ENCODE data around the gene OAF. TPM values are rescaled to one million over a fixed set of nuclear protein-coding genes. Genes with fewer than 3 reads are reported as not detected.
"Not testable (repeated sequence)": the region's sequence is repeated elsewhere in the genome, so short reads cannot be mapped to it uniquely, and the experiment has no call there.

Gene OAF
- polyA plus RNA-seq, 1 donor: 36.7 TPM

DNA sequence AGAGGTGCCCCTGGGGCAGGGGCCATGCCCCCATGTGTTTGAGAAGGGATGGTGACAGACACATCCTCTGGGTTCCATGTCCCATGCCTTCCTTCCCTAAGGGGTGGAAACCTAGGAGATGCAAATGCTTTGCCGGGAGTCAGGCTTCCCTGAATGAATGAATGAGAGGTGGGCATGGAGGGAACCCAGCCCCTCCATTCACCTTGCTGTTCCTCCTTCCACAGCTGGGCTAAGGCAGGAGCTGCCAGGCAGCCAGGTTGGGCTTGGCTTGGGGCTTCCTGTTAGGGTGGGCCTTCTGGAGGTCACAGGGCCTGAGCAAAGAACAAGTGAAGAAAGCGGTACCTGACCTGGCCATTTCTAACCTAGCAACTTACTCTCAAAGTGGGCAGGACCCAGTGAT is 30.0 kb downstream of the OAF start:
- DNase-seq: no peak

DNA sequence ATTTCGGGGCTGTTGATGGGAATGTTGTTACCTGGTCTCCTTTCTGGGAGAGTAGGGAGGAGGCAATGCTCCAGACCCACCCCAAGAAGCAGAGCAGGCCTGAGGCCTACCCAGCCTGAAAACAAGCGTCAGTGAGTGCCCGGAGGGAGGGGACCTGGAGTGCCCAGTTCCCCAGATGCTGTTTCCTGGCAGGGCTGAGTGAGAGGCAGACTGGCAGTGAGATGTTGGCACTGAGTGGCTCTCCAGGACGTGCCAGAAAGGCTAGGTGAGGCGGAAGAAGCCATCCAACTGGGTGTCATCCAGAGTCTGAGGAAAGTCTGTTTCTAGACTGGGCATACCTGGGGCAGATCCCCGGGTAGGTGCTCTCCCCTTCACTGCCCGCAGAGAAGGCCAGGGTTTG is 30.4 kb downstream of the OAF start:
- no peak for DNase-seq

DNA sequence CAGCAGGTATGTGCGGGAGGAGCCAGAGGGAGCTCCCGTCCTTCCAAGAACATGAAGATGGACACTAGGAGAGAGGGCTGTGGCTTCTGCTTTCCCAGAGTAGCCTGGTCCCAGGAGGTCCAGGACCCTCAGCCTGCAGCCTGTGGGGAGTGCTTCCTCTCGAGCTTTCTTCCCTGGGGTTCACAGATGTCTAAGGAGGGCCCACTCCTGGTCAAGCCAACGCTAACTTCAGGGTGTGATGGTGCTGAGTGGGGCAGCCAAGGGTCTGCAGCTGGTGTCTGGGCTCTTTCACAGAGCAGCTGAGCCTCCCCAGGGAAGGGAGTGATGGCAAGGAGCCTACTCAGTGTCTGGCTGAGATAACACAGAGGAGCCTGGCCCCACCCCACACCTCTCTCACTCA is 32.4 kb downstream of the OAF start:
- DNase-seq: no peak

DNA sequence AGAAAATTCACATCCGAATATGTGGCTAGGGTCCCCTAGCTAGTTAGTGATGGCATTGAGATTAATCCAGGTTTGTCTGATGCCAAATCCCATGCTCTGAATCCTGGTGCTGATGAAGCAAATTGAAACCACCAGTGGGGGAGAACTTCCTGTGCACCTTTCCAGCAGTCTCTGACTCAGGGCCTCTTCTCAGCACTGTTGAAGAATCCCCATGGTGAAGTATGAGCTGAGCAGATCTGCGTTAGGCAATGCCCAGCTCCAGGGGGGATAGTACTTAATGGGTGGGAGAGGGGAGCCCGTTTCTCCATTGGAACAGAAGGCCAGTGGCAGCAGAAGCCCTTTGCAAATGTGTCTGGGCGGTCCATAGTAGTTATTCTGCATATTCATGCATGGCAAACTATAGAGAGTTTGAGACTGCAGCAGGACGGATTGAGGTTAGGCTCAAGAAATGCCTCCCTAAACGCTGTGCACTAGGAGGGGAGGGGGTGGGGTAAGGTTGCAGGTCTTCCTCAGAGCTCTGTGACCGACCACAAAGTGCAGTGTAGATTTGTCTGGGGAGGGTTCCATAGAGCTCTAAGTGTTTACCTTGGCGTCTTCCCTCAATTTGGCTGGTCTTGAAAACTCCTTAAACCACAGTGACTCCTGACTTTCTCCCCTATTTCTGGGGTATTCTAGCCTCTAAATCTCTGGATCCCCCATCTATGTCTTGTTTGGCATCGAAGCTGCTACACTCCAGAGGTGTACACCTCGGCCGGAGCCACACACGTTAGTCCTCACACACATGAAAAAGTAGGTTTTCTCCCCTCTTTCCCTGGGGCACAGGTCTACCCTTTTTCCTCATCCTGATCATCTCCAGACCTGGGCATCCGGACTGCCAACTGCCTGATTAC is 33.9 kb downstream of the OAF start:
- no peak for DNase-seq

DNA sequence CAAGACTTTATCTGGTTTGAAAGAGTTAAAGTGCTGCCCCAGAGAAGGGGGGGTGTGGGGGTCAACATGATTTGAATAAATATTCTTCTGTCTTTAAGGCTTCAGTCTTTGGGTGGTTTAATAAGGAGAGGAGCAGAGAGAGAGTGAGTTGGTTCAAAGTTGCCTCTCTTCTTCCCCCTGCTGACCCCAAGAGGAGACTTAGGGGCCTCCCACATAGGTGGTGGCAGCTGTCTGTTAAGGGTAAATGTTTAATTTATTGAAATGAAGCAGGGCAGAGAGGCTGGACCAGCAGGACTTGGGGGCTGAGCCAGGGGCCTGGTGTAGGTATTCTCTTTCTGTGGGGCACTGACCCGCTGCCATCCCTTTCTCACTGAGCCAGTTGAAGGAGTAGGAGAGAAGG is 34.6 kb downstream of the OAF start:
- DNase-seq: no peak

DNA sequence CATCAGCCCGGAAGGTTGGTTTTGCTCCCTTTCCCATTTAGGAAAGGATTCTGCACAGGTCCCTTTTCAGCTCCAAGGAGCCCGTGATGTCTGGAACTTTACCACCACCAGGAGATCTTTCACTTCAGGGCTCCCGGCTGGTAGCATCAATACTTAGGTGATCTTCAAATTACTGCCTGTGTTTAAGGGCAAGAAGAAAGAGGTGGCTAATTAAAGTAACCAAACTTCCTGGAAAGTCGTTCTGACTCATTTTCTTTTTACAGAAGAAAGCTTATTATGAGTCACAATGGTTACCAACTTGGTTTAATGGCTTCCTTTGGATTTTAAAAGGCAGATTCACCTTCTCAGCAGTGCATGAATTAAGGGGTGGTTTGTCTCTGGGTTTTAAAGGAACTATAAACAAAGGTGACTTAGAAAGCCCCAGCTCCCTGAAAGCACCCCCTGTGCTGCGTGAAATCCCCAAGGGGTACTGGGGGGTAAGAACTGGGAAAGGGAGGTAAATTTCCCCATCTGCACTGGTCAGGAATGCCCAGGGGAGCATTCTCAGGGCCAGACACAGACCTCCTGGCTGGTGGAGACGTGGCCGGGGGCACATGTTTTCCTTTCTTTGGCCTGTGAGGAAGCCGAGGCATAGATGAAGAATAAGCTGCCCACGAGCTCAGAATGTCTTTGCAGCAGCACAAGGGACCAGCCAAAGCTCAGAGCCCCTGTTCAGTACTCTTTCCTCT is 37.9 kb downstream of the OAF start:
- no peak for DNase-seq

DNA sequence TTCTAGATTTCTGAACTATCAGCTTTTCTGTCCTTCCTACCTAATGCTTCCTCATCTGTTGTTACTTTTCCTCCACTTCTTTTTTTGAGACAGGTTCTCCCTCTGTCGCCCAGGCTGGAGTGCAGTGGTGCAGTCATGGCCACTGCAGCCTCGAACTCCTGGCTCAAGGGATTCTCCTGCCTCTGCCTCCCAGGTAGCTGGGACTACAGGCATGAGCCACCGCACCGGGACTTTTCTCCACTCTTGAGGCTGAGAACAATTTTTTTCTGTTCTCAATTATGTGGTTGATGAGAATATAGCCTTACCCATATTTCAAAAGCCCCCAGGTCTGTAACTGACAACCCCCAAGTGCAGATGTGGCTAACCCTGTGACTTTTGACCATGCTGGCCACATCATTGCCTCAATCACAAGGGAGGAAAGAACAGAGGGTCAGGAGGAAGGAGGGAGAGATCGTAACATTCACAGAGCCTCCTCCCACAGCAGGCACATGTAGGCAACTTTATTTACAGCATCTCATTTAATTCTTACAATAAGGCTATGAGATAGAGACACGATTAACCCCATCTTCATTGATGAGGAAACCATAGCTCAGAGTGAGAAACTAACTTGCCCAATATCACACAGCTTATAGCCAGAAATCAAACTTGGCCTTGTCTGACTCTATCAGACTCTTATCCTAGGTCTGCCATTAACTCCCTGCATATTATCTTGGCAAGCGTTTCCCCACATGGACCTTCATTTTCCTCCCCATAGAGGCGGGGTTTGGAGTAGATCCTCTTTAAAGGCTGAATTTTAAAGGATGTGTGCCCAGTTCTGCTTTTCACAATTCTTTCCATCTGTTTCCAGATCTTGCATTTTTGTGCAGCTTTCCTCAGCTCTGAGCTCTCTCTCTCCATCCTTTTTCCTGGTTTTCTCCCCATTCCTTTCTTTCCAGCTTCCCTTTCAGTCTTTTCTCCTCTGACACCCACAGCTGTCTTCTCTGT is 38.7 kb downstream of the OAF start:
- DNase-seq: no peak

DNA sequence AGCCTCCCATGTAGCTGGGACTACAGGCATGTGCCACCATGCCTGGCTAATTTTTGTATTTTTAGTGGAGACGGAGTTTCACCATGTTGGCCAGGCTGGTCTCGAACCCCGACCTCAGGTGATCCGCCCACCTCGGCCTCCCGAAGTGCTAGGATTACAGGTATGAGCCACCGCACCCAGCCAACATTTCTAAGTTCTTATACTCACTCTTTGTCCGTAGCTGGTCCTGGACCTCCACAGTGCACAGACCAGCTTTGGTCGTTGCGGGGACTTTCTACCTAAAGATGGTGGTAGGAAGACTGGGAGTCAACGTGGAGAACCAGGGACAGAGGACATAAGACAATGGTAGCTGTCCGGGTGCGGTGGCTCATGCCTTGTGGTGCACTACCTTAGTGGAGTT is 42.5 kb downstream of the OAF start:
- not testable (repeated sequence) for DNase-seq

DNA sequence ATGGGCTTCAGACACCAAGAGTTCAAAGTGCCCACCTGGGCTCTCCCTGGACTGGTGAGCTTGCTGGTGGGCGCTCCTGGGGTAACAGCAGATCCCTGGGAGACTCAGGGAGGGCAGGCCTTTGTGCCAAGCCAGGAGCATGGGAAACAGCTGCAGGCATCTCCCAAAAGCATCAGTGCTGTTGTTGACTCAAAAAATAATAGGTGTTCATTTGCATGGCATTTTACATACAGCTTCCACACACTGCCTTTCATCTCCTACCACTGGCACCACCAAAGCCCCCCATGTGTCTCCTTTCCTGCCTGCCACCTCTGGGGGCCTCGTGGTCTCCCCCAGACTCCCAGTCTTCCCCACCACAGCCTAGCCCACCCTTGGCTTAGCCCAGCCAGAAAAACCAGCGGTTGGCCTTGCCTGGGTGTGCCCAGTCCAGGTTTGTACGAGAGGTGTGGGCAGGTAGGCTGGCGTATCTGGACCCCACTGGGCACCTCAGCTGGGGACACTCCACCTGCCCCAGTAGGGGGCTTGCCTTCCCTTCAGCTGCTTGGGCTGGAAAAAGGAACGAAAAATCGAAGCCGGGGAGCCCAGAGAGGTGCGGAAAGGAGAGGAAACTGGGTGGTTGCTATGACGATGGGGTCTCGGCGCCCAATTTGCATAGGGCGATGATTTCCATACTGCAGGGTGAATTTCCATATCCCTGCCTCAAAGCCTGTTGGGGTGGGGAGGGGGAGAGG is 44.1 kb downstream of the OAF start:
- peak; percentile 30 for DNase-seq

DNA sequence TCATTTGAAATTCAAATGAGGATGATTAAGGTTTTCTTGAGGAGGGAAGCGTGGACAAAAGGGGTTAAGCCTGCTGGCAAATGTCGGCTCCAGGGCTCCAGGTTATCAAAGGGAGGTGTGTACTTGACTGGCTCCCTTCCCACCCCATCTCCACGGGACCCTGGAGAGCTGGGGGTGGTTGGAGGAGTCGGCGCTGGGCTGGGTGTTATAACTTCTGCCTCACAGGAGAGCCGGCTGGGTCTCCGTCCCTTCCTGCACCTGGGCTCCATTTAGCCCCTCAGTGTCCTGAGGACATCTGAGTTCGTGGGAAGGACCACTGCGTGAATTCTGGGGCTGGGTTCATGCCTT is 44.7 kb downstream of the OAF start:
- DNase-seq: no peak

DNA sequence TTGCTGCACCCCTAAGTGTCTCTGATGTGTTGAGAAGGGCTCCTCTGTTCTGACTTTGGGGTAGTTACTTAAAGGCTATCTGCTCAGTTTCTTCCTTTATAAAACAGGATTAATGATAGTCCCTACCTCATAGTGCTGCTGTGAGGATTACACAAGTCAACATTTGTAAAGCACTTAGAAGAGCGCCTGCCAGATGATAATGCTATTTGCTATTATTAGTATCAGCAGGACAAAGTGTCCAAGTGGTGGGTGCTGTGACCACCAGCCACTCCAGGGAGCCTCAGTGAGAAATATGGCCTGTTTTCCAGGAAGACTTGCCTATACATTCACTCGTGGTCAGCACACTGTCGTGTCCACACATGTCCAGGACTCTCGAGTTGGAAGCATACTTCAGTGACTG is 45.3 kb downstream of the OAF start:
- no peak for DNase-seq

DNA sequence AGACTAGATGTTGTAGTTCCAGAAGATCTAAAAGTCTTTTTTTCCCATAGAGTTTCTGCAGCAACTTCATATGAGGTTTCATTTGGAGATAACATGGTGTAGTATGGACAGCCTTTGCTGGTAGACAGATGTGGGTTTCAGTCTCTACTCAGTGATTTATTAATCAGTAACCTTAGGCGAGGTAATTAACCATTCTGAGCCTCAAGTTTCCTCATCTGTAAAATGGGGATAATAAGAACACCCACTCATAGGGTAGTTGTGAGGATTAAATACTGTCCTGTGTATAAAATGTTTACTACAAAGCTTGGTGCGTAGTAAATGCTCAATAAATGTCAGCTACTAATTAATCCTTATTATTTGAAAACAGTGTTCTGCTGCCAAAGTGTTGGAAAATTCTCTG is 45.9 kb downstream of the OAF start:
- no peak for DNase-seq

DNA sequence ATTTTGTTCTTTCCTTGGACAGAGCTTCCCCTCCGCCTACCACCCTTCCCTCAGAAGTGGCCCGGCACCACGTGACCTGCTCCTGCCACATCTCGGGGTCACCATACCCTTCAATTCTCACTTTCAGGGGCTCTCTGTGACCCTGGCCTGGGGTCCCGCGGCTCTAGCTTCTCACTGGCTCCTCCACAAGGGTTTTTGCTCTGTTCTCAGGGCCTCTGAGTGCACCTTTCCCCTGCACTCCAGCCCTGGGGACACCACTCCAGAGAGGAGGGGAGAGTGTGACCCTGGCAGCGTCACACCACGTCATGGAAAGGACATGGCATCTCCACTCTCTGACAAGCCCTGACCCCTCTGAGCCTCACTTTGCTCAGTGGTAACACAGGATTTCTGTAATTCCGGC is 46.5 kb downstream of the OAF start:
- DNase-seq: no peak

DNA sequence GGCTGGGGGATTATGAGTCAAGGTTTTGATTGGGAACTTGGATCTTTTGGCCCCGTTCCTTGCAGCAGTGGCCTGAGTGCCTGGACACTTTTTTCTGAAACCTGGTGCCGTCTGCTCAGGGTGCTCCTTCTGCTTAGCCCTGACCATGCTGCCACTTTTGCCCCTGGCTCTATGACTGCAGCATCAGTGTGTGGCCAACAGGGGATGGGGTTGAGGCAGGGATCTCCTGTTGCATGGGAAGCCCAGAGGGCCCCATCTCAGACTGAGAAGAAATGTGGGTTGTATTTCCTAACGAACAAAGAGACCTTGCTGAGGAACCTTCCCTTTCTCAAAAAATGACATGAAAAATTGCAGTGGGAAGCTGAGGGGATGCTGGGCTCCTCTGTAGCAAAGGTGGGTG is 47.8 kb downstream of the OAF start:
- DNase-seq: no peak

DNA sequence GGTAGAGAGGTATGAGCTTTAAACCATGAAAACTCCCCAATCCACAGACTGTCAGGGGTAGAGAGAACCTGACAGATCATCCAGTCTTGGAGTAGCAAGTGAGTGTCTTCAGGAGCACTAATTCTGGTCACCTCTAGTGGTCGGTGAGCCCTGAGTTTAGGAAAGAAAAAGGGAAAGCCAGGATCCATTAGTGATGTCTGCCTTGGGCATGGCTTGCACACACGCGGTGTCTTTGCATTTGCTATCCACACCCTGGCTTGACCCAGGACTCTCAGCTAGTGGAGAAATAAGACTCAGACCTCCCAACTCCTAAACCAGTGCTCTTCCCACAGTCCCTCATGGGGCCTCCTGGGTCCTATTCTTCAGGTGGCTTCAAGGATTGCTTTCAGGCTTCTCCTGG is 48.4 kb downstream of the OAF start:
- no peak for DNase-seq

DNA sequence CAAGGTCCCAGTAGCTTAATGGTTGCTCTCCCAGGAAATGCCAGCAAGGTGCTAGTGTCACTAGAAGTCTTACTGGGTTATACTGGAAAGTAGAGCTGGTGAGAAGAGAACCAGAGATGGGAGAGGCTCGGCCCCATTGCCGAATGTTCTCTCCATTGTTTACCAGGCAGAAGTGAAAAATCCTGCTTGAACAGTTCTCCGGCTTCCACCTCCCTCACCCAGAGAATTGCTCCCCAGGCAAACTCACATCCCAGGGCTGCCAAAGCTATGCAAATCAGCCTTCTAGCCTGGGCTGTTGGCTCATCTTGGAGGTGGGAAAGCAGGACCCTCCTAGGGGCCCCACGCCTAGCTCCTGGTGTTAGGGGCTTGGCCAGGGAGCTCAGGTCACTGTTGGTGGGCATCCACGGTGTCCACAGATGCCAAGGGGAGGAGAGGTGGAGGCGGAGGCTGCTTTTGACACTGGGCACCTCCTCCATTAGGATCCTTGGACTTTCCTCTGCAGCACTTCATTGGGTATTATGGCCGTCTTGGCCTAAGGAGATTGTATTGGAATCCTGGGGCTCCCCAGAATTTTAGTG is 49.2 kb downstream of the OAF start:
- DNase-seq: no peak

DNA sequence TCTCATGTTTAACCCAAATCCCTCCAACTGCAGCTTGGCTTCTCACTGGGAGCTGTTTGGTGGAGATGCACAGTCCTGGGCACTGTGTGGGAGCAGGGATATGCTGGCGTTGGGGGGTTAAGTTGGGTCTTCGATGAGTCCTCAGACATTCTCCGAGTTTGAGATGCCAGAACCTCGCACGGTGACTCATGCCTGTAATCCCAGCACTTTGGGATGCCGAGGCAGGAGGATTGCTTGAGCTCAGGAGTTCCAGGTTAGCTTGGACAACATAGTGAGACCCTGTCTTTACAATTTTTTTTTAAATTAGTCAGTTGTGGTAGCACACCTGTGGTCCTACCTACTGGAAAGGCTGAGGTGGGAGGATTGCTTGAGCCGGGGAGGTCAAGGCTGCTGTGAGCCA is 49.8 kb downstream of the OAF start:
- no peak for DNase-seq

DNA sequence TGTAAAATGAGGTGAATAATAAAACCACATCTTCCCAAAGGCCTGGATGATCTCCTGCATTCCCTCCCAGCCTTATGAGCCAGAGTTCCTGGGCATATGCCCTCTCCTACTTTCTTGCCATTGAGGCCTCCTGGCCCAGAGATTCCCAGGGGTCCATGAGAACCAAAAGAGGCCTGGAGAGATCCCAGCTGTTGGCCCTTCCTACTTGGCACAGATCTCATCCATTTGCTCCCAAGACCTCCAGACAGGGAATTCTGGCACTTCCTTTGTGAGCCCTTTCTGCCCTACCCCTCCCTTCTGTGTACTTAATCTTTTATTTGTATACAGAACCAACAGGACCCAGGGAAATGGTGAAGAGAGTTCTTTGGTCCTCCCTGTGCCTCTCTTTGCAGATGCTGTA is 50.5 kb downstream of the OAF start:
- DNase-seq: no peak

DNA sequence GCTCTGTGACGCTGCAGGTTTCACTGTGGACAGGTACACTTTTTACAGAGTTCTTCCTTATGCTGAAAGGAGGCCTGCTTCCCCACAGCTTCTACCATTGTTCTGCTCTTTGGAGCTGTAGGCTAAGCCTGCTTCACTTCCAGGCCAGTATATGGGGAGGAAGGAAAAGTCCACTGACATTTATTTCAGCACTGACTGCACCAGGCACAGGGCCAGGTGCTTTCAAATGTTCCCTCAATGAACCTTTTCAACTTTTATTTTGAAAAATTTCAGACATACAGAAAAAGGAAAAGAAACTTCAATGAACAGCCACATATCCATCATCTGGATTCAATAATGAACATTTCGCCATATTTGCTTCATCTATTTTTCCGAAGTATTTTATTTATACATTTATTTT is 51.1 kb downstream of the OAF start:
- no peak for DNase-seq

DNA sequence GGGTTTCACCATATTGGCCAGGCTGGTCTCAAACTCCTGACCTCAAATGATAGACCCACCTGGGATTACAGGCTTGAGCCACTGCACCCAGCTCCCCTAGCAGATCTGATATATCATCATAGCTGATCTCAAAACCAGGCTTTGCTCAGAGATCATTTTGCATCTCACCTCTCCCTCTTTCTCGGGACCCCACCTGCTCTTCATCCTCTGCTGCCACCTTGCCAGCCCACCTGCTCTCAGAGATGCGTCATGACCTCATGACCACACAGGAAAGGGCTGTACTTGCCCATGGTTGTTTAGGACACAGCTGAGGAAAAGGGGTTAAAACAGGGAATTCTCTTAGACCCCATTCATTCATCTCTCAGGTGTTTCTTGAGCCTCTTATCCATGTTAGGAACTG is 56.5 kb downstream of the OAF start:
- no peak for DNase-seq

DNA sequence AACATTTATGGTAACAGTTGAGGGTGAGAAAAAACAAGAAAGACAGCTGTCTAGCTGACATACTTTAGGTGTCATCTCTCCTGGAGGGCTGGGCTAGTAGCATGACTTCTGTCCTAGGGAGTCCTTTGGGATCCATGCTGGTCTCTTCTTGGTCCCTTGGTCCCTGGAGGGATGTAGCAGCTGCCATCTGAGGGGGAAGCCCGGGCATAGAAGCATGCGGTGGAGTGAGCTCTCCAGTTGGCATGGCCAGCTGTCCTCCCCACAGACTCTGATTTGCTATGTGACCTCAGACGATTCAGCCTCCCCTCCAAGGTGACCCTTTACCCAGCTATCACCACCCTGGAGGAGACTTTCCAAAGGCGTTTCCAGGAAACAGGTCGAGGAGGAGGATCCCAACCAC is 57.9 kb downstream of the OAF start:
- DNase-seq: no peak

DNA sequence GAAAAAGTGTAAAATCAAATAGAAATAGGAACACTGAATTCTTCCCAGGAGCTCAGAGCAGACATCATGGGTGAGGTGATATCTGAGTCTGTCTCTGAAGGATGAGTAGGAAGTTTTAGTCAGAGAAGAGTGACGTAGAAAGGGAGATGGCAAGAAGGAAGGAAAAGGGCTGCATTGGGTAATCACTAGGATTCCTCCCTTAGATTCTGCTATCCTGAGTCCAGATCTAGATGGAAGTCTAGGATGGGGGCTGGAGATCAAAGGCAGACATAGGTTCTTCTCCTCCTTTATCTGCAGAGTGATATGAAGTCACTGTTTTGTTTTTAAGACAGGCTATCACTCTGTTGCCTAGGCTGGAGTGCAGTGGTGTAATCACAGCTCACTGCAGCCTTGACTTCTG is 59.6 kb downstream of the OAF start:
- no peak for DNase-seq

All from left kidney (tissue), 2 donors.